Effector memory CD8-positive, alpha-beta T cell (primary cell): Measurements from ENCODE around the gene CWC27.

Experiments used
- ATAC-seq: fragments of 150-1000 bp; cut with Tn5 transposase; replicated peaks from 2 replicates; pipeline ENCODE4 v1.10.0; 2021; ENCODE audit warnings: mild to moderate bottlenecking, moderate library complexity
- DNase-seq, 3 experiments: peaks; one replicate each; pipeline ENCODE4 v3.0.0; 2021
- H3K27ac Mint-ChIP-seq, 2 donors: one replicate each; pipeline ENCODE4 v1.8.0; 2022; ENCODE audit warnings: mild to moderate bottlenecking in 2 of 2, mixed read lengths in 2 of 2, moderate library complexity in 2 of 2
- H3K27me3 Mint-ChIP-seq, 2 donors: one replicate each; pipeline ENCODE4 v1.8.0; 2022; ENCODE audit warnings: mixed read lengths in 2 of 2
- H3K36me3 Mint-ChIP-seq: one replicate; pipeline ENCODE4 v1.8.0; 2022; ENCODE audit warnings: mild to moderate bottlenecking, moderate library complexity, mixed read lengths; ENCODE audit not compliant: insufficient read depth
- H3K4me1 Mint-ChIP-seq, 2 donors: one replicate each; pipeline ENCODE4 v1.8.0; 2022; ENCODE audit warnings: low read depth in 2 of 2, mixed read lengths in 2 of 2
- H3K4me3 Mint-ChIP-seq, 2 donors: one replicate each; pipeline ENCODE4 v1.8.0; 2022; ENCODE audit warnings: mild to moderate bottlenecking in 2 of 2, mixed read lengths in 2 of 2, moderate library complexity in 2 of 2
- H3K9me3 Mint-ChIP-seq, 2 donors: one replicate each; pipeline ENCODE4 v1.8.0; 2022; ENCODE audit warnings: mixed read lengths in 2 of 2

Gene CWC27

DNA sequence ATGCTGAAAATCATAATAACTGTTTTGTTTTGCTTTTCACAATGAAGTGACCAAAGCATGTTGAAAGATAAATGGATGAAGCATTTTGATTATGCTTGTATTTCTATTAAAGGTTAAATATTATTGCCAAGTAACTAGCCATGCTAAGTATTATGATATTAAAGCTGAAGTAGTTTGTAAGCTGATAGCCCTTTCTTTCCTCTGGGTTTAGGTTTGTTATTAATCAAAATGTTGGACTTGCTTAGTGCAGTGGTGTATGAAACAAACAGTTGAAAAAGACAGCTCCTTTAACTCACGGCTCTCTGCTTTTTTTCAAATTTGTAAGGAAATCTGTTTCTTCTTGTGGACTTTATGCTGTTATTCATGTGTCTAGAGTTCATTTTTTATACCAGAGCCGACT lies 246.0 kb downstream of the CWC27 start:
- H3K36me3 Mint-ChIP-seq, result no peaks in the 10 kb centered on the region
- no peak for DNase-seq
- no peak for ATAC-seq
- H3K4me3 Mint-ChIP-seq, result no peak overlapping the region
- no peak overlapping the region for H3K27ac Mint-ChIP-seq
- H3K27me3 Mint-ChIP-seq, result no peaks in the 10 kb centered on the region
- no peaks in the 10 kb centered on the region for H3K4me1 Mint-ChIP-seq
- H3K9me3 Mint-ChIP-seq, result no peaks in the 10 kb centered on the region

DNA sequence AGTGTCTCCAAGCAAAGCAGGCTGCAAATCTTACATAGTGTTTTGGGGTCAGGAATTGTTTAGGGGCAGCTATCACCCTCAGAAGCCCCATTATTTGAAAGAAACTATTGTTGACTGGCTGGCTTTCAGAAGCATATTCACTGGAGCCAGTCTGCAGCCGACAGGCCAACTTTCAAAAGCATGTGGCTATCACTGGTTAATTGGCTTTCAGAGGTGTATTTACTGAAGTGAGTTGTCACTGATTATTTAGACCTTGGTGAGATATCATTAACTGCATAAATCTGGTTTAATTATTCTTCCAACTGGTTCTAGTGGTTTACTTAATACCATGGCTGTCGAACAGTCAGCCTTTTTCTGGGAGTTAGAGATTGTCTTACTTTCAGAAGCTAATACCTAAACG lies 247.0 kb downstream of the CWC27 start:
- Mint-ChIP-seq H3K36me3 (no peaks in the 10 kb centered on the region), H3K9me3 (no peaks in the 10 kb centered on the region), H3K27ac (no peak overlapping the region), H3K27me3 (no peaks in the 10 kb centered on the region), H3K4me1 (peaks cover 0 to 5% of the 10 kb centered on the region in 2 donors), H3K4me3 (no peak overlapping the region)
- ATAC-seq, result no peak
- no peak for DNase-seq

- DNase-seq (no peak), ATAC-seq (no peak)
- H3K4me1 Mint-ChIP-seq, result peaks cover 15 to 17% of the 10 kb centered on the region in 2 donors
- no peak overlapping the region for H3K27ac Mint-ChIP-seq
- H3K4me3 Mint-ChIP-seq, result no peak overlapping the region
- no peaks in the 10 kb centered on the region for H3K9me3 Mint-ChIP-seq
- no peaks in the 10 kb centered on the region for H3K36me3 Mint-ChIP-seq
- no peaks in the 10 kb centered on the region for H3K27me3 Mint-ChIP-seq
These were observed 248.9 kb downstream of the CWC27 start for GRCh38 chr5:65017636-65018035.

DNA sequence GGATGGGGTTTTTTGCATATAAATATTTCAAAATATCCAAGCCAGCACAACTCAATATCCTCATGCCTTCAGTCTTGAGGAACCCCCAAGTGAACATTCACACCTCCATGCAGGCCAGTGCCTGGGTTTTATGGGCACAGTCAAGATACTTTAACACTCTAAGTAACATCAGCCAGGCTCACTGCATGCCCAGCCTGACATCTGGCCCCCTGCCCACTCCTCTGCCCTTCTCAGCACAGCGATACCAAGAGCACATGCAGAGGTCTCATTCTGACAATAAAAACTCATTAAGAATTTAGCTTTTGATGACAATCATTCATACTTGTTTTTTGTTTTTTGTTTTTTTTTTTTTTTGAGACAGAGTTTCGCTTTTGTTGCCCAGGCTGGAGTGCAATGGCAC lies 250.0 kb downstream of the CWC27 start:
- Mint-ChIP-seq H3K27ac (no peak overlapping the region), H3K27me3 (no peaks in the 10 kb centered on the region), H3K36me3 (no peaks in the 10 kb centered on the region), H3K9me3 (no peaks in the 10 kb centered on the region), H3K4me1 (peaks cover 15 to 17% of the 10 kb centered on the region in 2 donors), H3K4me3 (no peak overlapping the region)
- no peak for DNase-seq
- no peak for ATAC-seq

GRCh38 chr5:65020492-65020891 lies 251.8 kb downstream of the CWC27 start:
- H3K27me3 Mint-ChIP-seq, result no peaks in the 10 kb centered on the region
- DNase-seq, result no peak
- H3K9me3 Mint-ChIP-seq, result no peaks in the 10 kb centered on the region
- no peak for ATAC-seq
- peaks cover 15 to 17% of the 10 kb centered on the region in 2 donors for H3K4me1 Mint-ChIP-seq
- peak overlapping the region; percentile 33 to 67 for H3K27ac Mint-ChIP-seq
- no peaks in the 10 kb centered on the region for H3K36me3 Mint-ChIP-seq
- no peak overlapping the region for H3K4me3 Mint-ChIP-seq

- H3K27me3 Mint-ChIP-seq, result no peaks in the 10 kb centered on the region
- H3K4me1 Mint-ChIP-seq, result peaks cover 15 to 20% of the 10 kb centered on the region in 2 donors
- H3K36me3 Mint-ChIP-seq, result no peaks in the 10 kb centered on the region
- no peak for DNase-seq
- H3K4me3 Mint-ChIP-seq, result no peak overlapping the region
- ATAC-seq, result peak; percentile 88
- H3K27ac Mint-ChIP-seq, result peak overlapping the region; percentile 67 to 85
- H3K9me3 Mint-ChIP-seq, result no peaks in the 10 kb centered on the region
These were observed 252.9 kb downstream of the CWC27 start for GRCh38 chr5:65021527-65022226.

DNA sequence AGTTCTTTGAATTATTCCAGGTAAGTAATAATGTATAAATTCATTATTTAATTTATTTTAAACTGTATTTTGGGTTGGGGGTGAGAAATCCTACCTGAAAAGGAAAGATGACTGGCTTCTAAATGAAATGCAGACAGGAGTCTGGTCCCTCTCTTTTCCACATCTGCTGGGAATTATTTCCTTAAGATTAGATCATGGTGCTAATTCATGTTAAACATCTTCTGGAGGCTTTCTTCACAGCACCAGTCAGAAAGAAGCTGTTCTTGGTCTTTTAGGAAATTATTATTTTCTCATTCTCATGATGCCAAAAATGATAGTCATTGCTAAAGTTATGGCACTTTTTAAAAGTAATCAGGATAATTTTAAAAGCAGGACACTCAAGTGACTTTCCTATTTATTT lies 254.2 kb downstream of the CWC27 start:
- ATAC-seq, result no peak
- no peaks in the 10 kb centered on the region for H3K9me3 Mint-ChIP-seq
- no peak overlapping the region for H3K27ac Mint-ChIP-seq
- H3K27me3 Mint-ChIP-seq, result no peaks in the 10 kb centered on the region
- no peak overlapping the region for H3K4me3 Mint-ChIP-seq
- H3K36me3 Mint-ChIP-seq, result no peaks in the 10 kb centered on the region
- peaks cover 15 to 25% of the 10 kb centered on the region in 2 donors for H3K4me1 Mint-ChIP-seq
- no peak for DNase-seq

GRCh38 chr5:65024681-65025080 lies 256.0 kb downstream of the CWC27 start:
- Mint-ChIP-seq H3K27ac (no peak overlapping the region), H3K36me3 (no peaks in the 10 kb centered on the region), H3K9me3 (no peaks in the 10 kb centered on the region), H3K4me1 (peaks cover 15 to 25% of the 10 kb centered on the region in 2 donors), H3K27me3 (no peaks in the 10 kb centered on the region), H3K4me3 (no peak overlapping the region)
- ATAC-seq (no peak), DNase-seq (no peak)

- no peaks in the 10 kb centered on the region for H3K9me3 Mint-ChIP-seq
- ATAC-seq, result no peak
- DNase-seq, result no peak
These were observed 258.3 kb downstream of the CWC27 start for GRCh38 chr5:65026816-65027548.

GRCh38 chr5:65029178-65029577 lies 260.4 kb downstream of the CWC27 start:
- DNase-seq (no peak), ATAC-seq (no peak)
- H3K27ac Mint-ChIP-seq, result no peak overlapping the region
- no peaks in the 10 kb centered on the region for H3K36me3 Mint-ChIP-seq
- H3K4me3 Mint-ChIP-seq, result no peak overlapping the region
- H3K9me3 Mint-ChIP-seq, result no peaks in the 10 kb centered on the region
- H3K27me3 Mint-ChIP-seq, result no peaks in the 10 kb centered on the region
- H3K4me1 Mint-ChIP-seq, result peaks cover 0 to 8% of the 10 kb centered on the region in 2 donors

More at GRCh38 chr5:65026816-65027548, 258.3 kb downstream of the CWC27 start:
- Mint-ChIP-seq H3K4me3 (no peak overlapping the region), H3K4me1 (peaks cover 0 to 14% of the 10 kb centered on the region in 2 donors), H3K36me3 (no peaks in the 10 kb centered on the region), H3K27me3 (no peaks in the 10 kb centered on the region), H3K27ac (peak overlapping the region in 1 of 2 donors; percentile 6)

DNA sequence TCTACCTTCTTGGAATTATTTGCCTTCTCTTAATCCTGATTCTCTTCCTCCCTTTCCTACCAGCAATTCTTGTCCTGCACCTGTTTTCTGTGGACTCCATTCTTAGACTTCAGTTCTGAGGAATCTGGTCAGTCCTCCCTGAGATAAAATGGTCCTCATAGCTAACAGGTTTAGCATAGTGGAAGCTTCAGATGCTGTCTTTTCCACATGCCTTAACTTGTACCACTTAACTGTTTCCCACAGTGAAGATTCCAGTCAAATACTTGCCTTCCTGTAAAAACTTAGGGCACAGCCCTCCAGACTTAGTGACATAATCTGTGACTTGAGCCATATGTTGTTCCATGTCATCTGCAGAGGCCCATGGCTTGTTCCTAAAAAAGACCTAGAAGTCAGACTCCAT lies 261.3 kb downstream of the CWC27 start:
- peaks cover 1% of the 10 kb centered on the region for H3K36me3 Mint-ChIP-seq
- no peak overlapping the region for H3K27ac Mint-ChIP-seq
- DNase-seq (no peak), ATAC-seq (no peak)
- H3K4me3 Mint-ChIP-seq, result no peak overlapping the region
- H3K27me3 Mint-ChIP-seq, result no peaks in the 10 kb centered on the region
- H3K4me1 Mint-ChIP-seq, result peaks cover under 1 to 8% of the 10 kb centered on the region in 2 donors
- no peaks in the 10 kb centered on the region for H3K9me3 Mint-ChIP-seq

DNA sequence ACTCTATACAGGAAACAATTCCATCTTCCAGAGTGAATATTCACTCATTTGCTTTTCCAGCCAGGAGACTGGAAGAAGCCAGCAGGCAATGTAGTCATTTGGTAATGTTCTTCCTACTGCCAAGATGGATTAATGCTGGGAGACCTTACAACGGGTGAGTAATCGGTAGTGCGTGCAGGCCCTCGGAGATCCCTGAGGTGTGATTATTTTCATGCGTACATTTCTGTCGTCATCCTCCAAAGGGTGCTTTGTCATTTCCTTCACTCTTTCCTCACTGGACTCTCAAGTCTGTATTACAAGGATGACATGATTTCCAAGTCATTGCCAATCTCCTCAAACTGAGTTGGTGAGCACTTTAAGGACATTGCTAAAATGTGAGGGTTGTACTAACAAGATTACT lies 263.5 kb downstream of the CWC27 start:
- H3K27ac Mint-ChIP-seq, result no peak overlapping the region
- H3K4me3 Mint-ChIP-seq, result no peak overlapping the region
- H3K4me1 Mint-ChIP-seq, result peaks cover 12 to 15% of the 10 kb centered on the region in 2 donors
- ATAC-seq (no peak), DNase-seq (no peak)
- H3K36me3 Mint-ChIP-seq, result peaks cover 13% of the 10 kb centered on the region
- no peaks in the 10 kb centered on the region for H3K27me3 Mint-ChIP-seq
- H3K9me3 Mint-ChIP-seq, result no peaks in the 10 kb centered on the region

DNA sequence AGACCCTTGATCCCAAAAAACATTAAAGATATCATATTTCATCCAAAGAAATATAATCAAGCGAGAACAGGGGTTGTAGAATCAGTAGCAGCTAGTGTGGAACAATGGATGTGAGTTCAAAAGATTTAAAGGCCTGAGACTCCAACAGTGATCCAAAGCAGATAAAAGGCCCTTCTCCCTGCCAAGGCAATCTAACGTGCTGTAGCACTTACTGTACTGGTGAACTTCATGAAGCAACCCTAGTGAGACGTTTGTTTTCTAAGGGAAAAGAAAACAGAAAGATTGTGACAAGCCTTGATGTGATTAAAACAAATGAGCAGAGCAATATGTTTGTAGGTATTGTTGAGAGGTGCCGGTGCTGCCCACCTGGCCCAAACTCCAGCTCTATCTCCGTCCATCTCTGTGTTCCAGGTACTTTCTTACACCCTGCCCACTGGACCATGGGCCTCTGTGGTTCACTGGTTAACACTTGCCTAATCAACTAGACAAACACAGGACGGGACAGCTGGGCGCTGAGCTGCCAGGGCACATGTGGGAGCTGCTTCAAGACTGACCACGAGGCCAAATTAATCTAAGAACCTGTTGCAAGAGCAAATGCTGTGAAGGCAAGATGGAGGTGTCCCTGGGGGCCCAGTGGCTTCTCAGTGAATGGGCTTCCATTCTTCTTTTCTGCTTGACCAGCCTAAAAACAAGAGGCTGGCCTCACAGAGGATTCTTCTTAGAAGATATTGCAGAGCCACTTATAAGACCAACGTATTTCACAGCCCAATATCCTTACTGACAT lies 265.5 kb downstream of the CWC27 start:
- no peaks in the 10 kb centered on the region for H3K27me3 Mint-ChIP-seq
- DNase-seq (no peak), ATAC-seq (no peak)
- H3K9me3 Mint-ChIP-seq, result no peaks in the 10 kb centered on the region
- peaks cover 20 to 25% of the 10 kb centered on the region in 2 donors for H3K4me1 Mint-ChIP-seq
- H3K4me3 Mint-ChIP-seq, result peak overlapping the region; percentile 56 to 74
- peak overlapping the region; percentile 97 to 98 for H3K27ac Mint-ChIP-seq
- peaks cover 13% of the 10 kb centered on the region for H3K36me3 Mint-ChIP-seq
